ENCODE data around the gene CORO2A.

GRCh38 chr9:98172604-98173003, 19.8 kb downstream of the CORO2A start:
- TF ChIP-seq, protein P1, sequence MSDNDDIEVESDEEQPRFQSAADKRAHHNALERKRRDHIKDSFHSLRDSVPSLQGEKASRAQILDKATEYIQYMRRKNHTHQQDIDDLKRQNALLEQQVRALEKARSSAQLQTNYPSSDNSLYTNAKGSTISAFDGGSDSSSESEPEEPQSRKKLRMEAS (IDR thresholded peaks at IDR 0.05; ENCODE audit: low read depth), result no peak
- no peak for TF ChIP-seq JUND (IDR thresholded peaks at IDR 0.05)
- no peak for TF ChIP-seq YY1 (IDR thresholded peaks at IDR 0.05; ENCODE audit: low read depth)
- TF ChIP-seq, protein P2, sequence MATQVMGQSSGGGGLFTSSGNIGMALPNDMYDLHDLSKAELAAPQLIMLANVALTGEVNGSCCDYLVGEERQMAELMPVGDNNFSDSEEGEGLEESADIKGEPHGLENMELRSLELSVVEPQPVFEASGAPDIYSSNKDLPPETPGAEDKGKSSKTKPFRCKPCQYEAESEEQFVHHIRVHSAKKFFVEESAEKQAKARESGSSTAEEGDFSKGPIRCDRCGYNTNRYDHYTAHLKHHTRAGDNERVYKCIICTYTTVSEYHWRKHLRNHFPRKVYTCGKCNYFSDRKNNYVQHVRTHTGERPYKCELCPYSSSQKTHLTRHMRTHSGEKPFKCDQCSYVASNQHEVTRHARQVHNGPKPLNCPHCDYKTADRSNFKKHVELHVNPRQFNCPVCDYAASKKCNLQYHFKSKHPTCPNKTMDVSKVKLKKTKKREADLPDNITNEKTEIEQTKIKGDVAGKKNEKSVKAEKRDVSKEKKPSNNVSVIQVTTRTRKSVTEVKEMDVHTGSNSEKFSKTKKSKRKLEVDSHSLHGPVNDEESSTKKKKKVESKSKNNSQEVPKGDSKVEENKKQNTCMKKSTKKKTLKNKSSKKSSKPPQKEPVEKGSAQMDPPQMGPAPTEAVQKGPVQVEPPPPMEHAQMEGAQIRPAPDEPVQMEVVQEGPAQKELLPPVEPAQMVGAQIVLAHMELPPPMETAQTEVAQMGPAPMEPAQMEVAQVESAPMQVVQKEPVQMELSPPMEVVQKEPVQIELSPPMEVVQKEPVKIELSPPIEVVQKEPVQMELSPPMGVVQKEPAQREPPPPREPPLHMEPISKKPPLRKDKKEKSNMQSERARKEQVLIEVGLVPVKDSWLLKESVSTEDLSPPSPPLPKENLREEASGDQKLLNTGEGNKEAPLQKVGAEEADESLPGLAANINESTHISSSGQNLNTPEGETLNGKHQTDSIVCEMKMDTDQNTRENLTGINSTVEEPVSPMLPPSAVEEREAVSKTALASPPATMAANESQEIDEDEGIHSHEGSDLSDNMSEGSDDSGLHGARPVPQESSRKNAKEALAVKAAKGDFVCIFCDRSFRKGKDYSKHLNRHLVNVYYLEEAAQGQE (IDR thresholded peaks at IDR 0.05; ENCODE audit: low read depth, low read length), result no peak
- TF ChIP-seq, protein P3, sequence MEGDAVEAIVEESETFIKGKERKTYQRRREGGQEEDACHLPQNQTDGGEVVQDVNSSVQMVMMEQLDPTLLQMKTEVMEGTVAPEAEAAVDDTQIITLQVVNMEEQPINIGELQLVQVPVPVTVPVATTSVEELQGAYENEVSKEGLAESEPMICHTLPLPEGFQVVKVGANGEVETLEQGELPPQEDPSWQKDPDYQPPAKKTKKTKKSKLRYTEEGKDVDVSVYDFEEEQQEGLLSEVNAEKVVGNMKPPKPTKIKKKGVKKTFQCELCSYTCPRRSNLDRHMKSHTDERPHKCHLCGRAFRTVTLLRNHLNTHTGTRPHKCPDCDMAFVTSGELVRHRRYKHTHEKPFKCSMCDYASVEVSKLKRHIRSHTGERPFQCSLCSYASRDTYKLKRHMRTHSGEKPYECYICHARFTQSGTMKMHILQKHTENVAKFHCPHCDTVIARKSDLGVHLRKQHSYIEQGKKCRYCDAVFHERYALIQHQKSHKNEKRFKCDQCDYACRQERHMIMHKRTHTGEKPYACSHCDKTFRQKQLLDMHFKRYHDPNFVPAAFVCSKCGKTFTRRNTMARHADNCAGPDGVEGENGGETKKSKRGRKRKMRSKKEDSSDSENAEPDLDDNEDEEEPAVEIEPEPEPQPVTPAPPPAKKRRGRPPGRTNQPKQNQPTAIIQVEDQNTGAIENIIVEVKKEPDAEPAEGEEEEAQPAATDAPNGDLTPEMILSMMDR (IDR thresholded peaks at IDR 0.05), result no peak
- TF ChIP-seq EP300 (IDR thresholded peaks at IDR 0.05; ENCODE audit: borderline replicate concordance in 1 of 2, low read depth in 1 of 2, low read length in 1 of 2), result no peak
- TF ChIP-seq MXI1 (IDR thresholded peaks at IDR 0.05; ENCODE audit: low read depth, low read length), result no peak
- no peak for TF ChIP-seq MEF2A (IDR thresholded peaks at IDR 0.05; ENCODE audit: borderline replicate concordance, low read depth)
